GM19324 (cell line): ENCODE measurements around the gene MAP1LC3B.

Experiments used
- ATAC-seq: cut with Tn5 transposase; IDR thresholded peaks from one replicate; pipeline ENCODE4 v1.9.1; 2021; ENCODE audit warnings: mild to moderate bottlenecking, moderate library complexity; ENCODE audit not compliant: unreplicated experiment, low FRiP score

Gene MAP1LC3B

GRCh38 chr16:87406495-87407088 lies 14.5 kb downstream of the MAP1LC3B start:
- ATAC-seq, result no peak

GRCh38 chr16:87407511-87408112 lies 15.5 kb downstream of the MAP1LC3B start:
- ATAC-seq, result peak; percentile 74

- ATAC-seq, result no peak
These were observed 17.0 kb downstream of the MAP1LC3B start for GRCh38 chr16:87409153-87409552.

- no peak for ATAC-seq
These were observed 17.6 kb downstream of the MAP1LC3B start for GRCh38 chr16:87409781-87410180.

- ATAC-seq, result no peak
These were observed 18.4 kb downstream of the MAP1LC3B start for GRCh38 chr16:87410530-87410929.

- no peak for ATAC-seq
These were observed 18.8 kb downstream of the MAP1LC3B start for GRCh38 chr16:87410968-87411367.

- ATAC-seq, result no peak
These were observed 19.5 kb downstream of the MAP1LC3B start for GRCh38 chr16:87411375-87412271.

GRCh38 chr16:87412371-87412995 lies 20.3 kb downstream of the MAP1LC3B start:
- ATAC-seq, result no peak

GRCh38 chr16:87412996-87413421 lies 20.9 kb downstream of the MAP1LC3B start:
- no peak for ATAC-seq

GRCh38 chr16:87414251-87414680 lies 22.1 kb downstream of the MAP1LC3B start:
- no peak for ATAC-seq

GRCh38 chr16:87415441-87415840 lies 23.3 kb downstream of the MAP1LC3B start:
- ATAC-seq, result no peak

GRCh38 chr16:87416826-87417527 lies 24.8 kb downstream of the MAP1LC3B start:
- ATAC-seq, result no peak

- no peak for ATAC-seq
These were observed 25.4 kb downstream of the MAP1LC3B start for GRCh38 chr16:87417528-87417910.

- ATAC-seq, result no peak
These were observed 26.1 kb downstream of the MAP1LC3B start for GRCh38 chr16:87418216-87418615.

GRCh38 chr16:87418644-87419043 lies 26.5 kb downstream of the MAP1LC3B start:
- no peak for ATAC-seq

- ATAC-seq, result no peak
These were observed 28.2 kb downstream of the MAP1LC3B start for GRCh38 chr16:87420026-87421002.

- no peak for ATAC-seq
These were observed 29.1 kb downstream of the MAP1LC3B start for GRCh38 chr16:87421003-87421912.

- ATAC-seq, result no peak
These were observed 30.0 kb downstream of the MAP1LC3B start for GRCh38 chr16:87422106-87422505.
